ENCODE measurements around the gene KRTAP16-1.
"Not testable (repeated sequence)": the region's sequence is repeated elsewhere in the genome, so short reads cannot be mapped to it uniquely, and the experiment has no call there.

Gene KRTAP16-1

DNA sequence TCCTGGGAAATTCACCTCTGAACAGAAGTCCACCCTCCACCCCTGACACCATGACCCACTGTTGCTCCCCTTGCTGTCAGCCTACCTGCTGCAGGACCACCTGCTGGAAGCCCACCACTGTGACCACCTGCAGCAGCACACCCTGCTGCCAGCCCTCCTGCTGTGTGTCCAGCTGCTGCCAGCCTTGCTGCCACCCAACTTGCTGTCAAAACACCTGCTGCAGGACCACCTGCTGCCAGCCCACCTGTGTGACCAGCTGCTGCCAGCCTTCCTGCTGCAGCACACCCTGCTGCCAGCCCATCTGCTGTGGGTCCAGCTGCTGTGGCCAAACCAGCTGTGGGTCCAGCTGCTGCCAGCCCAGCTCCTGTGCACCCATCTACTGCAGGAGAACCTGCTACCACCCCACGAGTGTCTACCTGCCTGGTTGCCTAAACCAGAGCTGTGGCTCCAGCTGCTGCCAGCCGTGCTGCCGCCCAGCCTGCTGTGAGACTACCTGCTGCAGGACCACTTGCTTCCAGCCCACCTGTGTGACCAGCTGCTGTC, 33.4 kb downstream of the KRTAP16-1 start, which contains the start of gene KRTAP9-7:
Gene KRTAP9-7, plus strand, starts transcription at position 51 of the 543 bp plus-strand sequence. Its CDS starts 0 bp downstream, at position 51.
- not testable (repeated sequence) for H3K9me3 ChIP-seq (ENCODE audit: control insufficient read depth, low read length); H3K27me3 ChIP-seq (ENCODE audit: control insufficient read depth, insufficient read depth, low read length, poor library complexity, severe bottlenecking); H3K27ac ChIP-seq (ENCODE audit: insufficient read depth, low read depth, low read length, poor library complexity, severe bottlenecking); H3K4me3 ChIP-seq (ENCODE audit: insufficient read depth, low read depth, low read length); H3K4me1 ChIP-seq (ENCODE audit: control insufficient read depth, insufficient read depth, low read length); H3K36me3 ChIP-seq (ENCODE audit: control insufficient read depth, insufficient read depth, low read length)
- WGBS, 2 experiments: 80 to 83% methylated on average over 3 of the region's 3 CpGs

DNA sequence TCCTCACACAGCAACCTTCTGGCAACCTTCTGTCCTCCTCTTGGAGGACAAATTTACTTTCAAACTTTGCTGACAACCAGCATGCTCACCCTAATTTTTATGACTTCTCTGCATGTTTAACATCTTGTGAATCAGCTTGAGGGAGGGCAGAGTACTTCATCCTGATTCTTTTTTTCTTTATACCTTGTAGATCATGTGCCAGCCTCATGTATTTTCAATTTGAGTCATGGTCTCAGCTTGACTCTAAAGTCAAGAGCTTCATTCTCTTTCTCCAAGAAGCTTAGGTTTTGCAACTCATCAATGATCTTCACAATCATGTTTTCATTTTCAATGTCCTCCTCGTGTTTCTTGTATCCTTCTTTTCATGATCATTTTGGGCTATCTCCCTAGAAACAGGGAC, 37.3 kb downstream of the KRTAP16-1 start:
- Histone ChIP-seq H3K9me3 (ENCODE audit: control insufficient read depth, low read length) (no peaks in the 10 kb centered on the region), H3K27me3 (ENCODE audit: control insufficient read depth, insufficient read depth, low read length, poor library complexity, severe bottlenecking) (no peaks in the 10 kb centered on the region), H3K4me1 (ENCODE audit: control insufficient read depth, insufficient read depth, low read length) (no peaks in the 10 kb centered on the region), H3K36me3 (ENCODE audit: control insufficient read depth, insufficient read depth, low read length) (no peaks in the 10 kb centered on the region), H3K27ac (ENCODE audit: insufficient read depth, low read depth, low read length, poor library complexity, severe bottlenecking) (no peak overlapping the region), H3K4me3 (ENCODE audit: insufficient read depth, low read depth, low read length) (no peak overlapping the region)
- 67 to 80% methylated on average over 1 of the region's 1 CpG for WGBS, 2 experiments

DNA sequence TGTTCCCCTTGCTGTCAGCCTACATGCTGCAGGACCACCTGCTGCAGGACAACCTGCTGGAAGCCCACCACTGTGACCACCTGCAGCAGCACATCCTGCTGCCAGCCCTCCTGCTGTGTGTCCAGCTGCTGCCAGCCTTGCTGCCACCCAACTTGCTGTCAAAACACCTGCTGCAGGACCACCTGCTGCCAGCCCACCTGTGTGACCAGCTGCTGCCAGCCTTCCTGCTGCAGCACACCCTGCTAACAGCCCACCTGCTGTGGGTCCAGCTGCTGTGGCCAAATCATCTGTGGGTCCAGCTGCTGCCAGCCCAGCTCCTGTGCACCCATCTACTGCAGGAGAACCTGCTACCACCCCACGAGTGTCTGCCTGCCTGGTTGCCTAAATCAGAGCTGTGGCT, 37.8 kb downstream of the KRTAP16-1 start:
- H3K9me3 ChIP-seq (ENCODE audit: control insufficient read depth, low read length); H3K27ac ChIP-seq (ENCODE audit: insufficient read depth, low read depth, low read length, poor library complexity, severe bottlenecking); H3K4me1 ChIP-seq (ENCODE audit: control insufficient read depth, insufficient read depth, low read length); H3K4me3 ChIP-seq (ENCODE audit: insufficient read depth, low read depth, low read length); H3K27me3 ChIP-seq (ENCODE audit: control insufficient read depth, insufficient read depth, low read length, poor library complexity, severe bottlenecking); H3K36me3 ChIP-seq (ENCODE audit: control insufficient read depth, insufficient read depth, low read length): not testable (repeated sequence)
- 70 to 82% methylated on average over 1 of the region's 1 CpG for WGBS, 2 experiments

DNA sequence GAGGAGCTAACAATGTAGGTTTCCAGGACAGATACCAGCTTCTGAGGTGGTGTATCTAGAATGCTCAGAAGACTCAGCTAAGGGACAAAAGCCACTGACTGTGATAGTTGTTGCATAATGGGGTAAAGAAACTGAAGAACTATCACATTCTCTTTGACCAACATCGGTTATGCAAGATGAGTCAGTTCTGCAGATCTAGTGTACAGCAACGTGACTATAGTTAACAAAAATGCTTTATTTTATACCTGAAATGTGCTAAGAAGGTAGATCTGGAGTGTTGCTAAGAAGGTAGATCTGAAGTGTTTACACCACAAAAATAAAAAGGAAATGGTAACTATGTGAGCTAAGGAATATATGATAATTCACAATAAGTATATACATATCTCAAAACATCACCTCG, 41.4 kb downstream of the KRTAP16-1 start:
- 86 to 100% methylated on average over 1 to 2 of the region's 3 CpGs for WGBS, 2 experiments
- Histone ChIP-seq H3K4me3 (ENCODE audit: insufficient read depth, low read depth, low read length) (no peak overlapping the region), H3K27ac (ENCODE audit: insufficient read depth, low read depth, low read length, poor library complexity, severe bottlenecking) (no peak overlapping the region), H3K9me3 (ENCODE audit: control insufficient read depth, low read length) (no peaks in the 10 kb centered on the region), H3K27me3 (ENCODE audit: control insufficient read depth, insufficient read depth, low read length, poor library complexity, severe bottlenecking) (no peaks in the 10 kb centered on the region), H3K36me3 (ENCODE audit: control insufficient read depth, insufficient read depth, low read length) (no peaks in the 10 kb centered on the region), H3K4me1 (ENCODE audit: control insufficient read depth, insufficient read depth, low read length) (no peaks in the 10 kb centered on the region)

DNA sequence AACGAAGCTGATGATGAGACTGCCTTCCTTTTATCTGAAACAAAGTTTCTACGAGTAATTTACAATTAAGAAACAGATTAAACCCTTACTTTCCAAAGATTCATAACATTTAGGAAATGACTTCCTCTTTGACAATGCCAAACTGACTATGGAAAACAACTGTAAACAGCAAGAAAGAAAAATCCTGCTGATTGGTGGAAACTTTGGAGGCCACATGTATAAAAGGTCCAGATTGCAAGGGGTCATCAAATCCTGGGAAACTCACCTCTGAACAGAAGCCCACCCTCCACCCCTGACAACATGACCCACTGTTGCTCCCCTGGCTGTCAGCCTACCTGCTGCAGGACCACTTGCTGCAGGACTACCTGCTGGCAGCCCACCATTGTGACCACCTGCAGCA, 44.0 kb downstream of the KRTAP16-1 start, which contains the start of gene KRTAP9-6:
Gene KRTAP9-6, plus strand, starts transcription at position 301 of the 400 bp plus-strand sequence. Its CDS starts 0 bp downstream, at position 301.
- no peak within 1 kb of the TSS for H3K4me3 ChIP-seq (ENCODE audit: insufficient read depth, low read depth, low read length)
- H3K36me3 ChIP-seq (ENCODE audit: control insufficient read depth, insufficient read depth, low read length): no peaks in the 10 kb centered on the region
- no peaks in the 10 kb centered on the region for H3K4me1 ChIP-seq (ENCODE audit: control insufficient read depth, insufficient read depth, low read length)
- H3K27me3 ChIP-seq (ENCODE audit: control insufficient read depth, insufficient read depth, low read length, poor library complexity, severe bottlenecking): no peaks in the 10 kb centered on the region
- 83 to 86% methylated on average over 2 of the region's 2 CpGs for WGBS, 2 experiments
- no peak within 1 kb of the TSS for H3K27ac ChIP-seq (ENCODE audit: insufficient read depth, low read depth, low read length, poor library complexity, severe bottlenecking)
- H3K9me3 ChIP-seq (ENCODE audit: control insufficient read depth, low read length): no peaks in the 10 kb centered on the region

DNA sequence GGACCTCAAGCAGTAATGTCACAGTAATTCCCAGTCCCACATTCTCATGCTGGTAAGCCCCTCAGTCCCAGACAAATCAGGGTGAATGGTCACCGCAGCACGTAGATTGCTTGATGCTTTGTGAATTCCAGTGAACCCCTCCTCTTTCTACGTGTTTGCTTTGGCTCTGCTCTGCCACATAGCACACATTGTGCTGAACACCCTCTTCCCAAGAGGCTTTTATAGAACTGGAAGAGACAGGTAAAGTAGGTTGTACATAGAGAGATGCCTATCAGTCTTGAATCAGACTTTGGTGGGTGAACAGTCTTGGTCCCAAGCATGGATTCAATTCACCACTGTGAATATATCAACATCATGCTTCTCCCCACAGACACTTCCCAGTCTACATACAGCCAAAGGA, 44.5 kb downstream of the KRTAP16-1 start:
- H3K4me1 ChIP-seq (ENCODE audit: control insufficient read depth, insufficient read depth, low read length): no peaks in the 10 kb centered on the region
- WGBS, 2 experiments: 84 to 93% methylated on average over 3 of the region's 3 CpGs
- no peak overlapping the region for H3K27ac ChIP-seq (ENCODE audit: insufficient read depth, low read depth, low read length, poor library complexity, severe bottlenecking)
- H3K4me3 ChIP-seq (ENCODE audit: insufficient read depth, low read depth, low read length): no peak overlapping the region
- no peaks in the 10 kb centered on the region for H3K27me3 ChIP-seq (ENCODE audit: control insufficient read depth, insufficient read depth, low read length, poor library complexity, severe bottlenecking)
- no peaks in the 10 kb centered on the region for H3K9me3 ChIP-seq (ENCODE audit: control insufficient read depth, low read length)
- no peaks in the 10 kb centered on the region for H3K36me3 ChIP-seq (ENCODE audit: control insufficient read depth, insufficient read depth, low read length)

DNA sequence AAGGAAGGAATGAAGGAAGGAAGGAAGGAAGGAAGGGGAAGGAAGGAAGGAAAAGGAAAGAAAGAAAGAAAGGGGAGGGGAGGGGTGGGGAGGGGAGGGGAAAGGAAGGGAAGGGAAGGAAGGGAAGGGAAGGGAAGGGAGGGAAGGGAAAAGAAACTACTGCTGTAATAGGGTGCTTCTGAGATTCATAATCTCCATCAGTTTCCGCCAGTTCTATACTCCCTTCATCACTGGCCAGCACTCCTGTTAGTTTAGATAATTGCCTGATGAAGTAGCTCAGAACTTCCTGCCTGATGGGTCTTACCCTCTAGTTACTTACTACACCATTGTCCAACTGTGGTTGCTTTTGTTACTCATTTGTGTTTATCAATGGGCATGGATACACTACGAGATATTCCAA, 45.9 kb downstream of the KRTAP16-1 start:
- H3K27ac ChIP-seq (ENCODE audit: insufficient read depth, low read depth, low read length, poor library complexity, severe bottlenecking): no peak overlapping the region
- 96% methylated on average over 2 of the region's 2 CpGs for WGBS, 2 experiments
- H3K9me3 ChIP-seq (ENCODE audit: control insufficient read depth, low read length): no peaks in the 10 kb centered on the region
- no peak overlapping the region for H3K4me3 ChIP-seq (ENCODE audit: insufficient read depth, low read depth, low read length)
- H3K27me3 ChIP-seq (ENCODE audit: control insufficient read depth, insufficient read depth, low read length, poor library complexity, severe bottlenecking): no peaks in the 10 kb centered on the region
- H3K36me3 ChIP-seq (ENCODE audit: control insufficient read depth, insufficient read depth, low read length): no peaks in the 10 kb centered on the region
- no peaks in the 10 kb centered on the region for H3K4me1 ChIP-seq (ENCODE audit: control insufficient read depth, insufficient read depth, low read length)

DNA sequence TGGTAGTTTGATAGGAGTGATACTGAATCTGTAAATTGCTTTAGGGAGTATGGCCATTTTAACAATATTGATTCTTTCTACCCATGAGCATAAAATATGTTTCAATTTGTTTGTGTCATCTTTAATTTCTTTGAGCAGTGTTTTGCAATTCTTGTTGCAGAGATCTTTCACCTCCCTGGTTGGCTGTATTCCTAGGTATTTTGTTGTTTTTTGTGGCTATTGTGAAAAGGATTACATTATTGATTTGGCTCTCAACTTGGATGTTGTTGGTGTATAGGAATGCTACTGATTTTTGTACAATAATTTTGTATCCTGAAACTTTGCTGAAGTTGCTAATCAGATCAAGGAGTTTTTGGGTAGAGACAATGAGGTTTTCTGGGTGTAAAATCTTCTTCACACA, 50.7 kb downstream of the KRTAP16-1 start:
- no peaks in the 10 kb centered on the region for H3K9me3 ChIP-seq (ENCODE audit: control insufficient read depth, low read length)
- no peak overlapping the region for H3K4me3 ChIP-seq (ENCODE audit: insufficient read depth, low read depth, low read length)
- no peaks in the 10 kb centered on the region for H3K4me1 ChIP-seq (ENCODE audit: control insufficient read depth, insufficient read depth, low read length)
- H3K27me3 ChIP-seq (ENCODE audit: control insufficient read depth, insufficient read depth, low read length, poor library complexity, severe bottlenecking): no peaks in the 10 kb centered on the region
- no peaks in the 10 kb centered on the region for H3K36me3 ChIP-seq (ENCODE audit: control insufficient read depth, insufficient read depth, low read length)
- no peak overlapping the region for H3K27ac ChIP-seq (ENCODE audit: insufficient read depth, low read depth, low read length, poor library complexity, severe bottlenecking)
